NT2/D1 (cell line): Measurements from ENCODE around the gene RPEL1.
"Not testable (repeated sequence)": the region's sequence is repeated elsewhere in the genome, so short reads cannot be mapped to it uniquely, and the experiment has no call there.

Source experiments
- DNase-seq: peaks from one replicate; pipeline ENCODE4 v3.0.0-alpha.2; 2011; ENCODE audit warnings: low read depth, low spot score
- H3K27me3 ChIP-seq: 2 replicates; pipeline ENCODE4 v1.6.0; 2011; ENCODE audit warnings: mild to moderate bottlenecking; ENCODE audit not compliant: insufficient read length, insufficient read depth
- H3K36me3 ChIP-seq: 2 replicates; pipeline ENCODE4 v1.6.1; 2011; ENCODE audit warnings: mild to moderate bottlenecking, low read length, mixed read lengths; ENCODE audit not compliant: insufficient read depth, insufficient read length
- H3K4me1 ChIP-seq: 2 replicates; pipeline ENCODE4 v1.5.1; 2011; ENCODE audit not compliant: insufficient read depth, insufficient read length
- H3K4me3 ChIP-seq: 2 replicates; pipeline ENCODE4 v1.5.1; 2011; ENCODE audit warnings: low read depth; ENCODE audit not compliant: insufficient read length
- H3K9ac ChIP-seq: 2 replicates; pipeline ENCODE4 v1.6.0; 2011; ENCODE audit warnings: low read depth; ENCODE audit not compliant: insufficient read length
- H3K9me3 ChIP-seq: 2 replicates; pipeline ENCODE4 v1.5.1; 2011; ENCODE audit warnings: mild to moderate bottlenecking, low read length; ENCODE audit not compliant: insufficient read depth
- SUZ12 ChIP-seq: IDR thresholded peaks from 2 replicates; pipeline ENCODE4 v1.6.1; 2011; ENCODE audit not compliant: insufficient read length, insufficient read depth; ENCODE audit errors: extremely low read depth
- YY1 ChIP-seq: IDR thresholded peaks from 2 replicates; pipeline ENCODE4 v1.6.1; 2011; ENCODE audit not compliant: insufficient read length, insufficient read depth
- ZNF274 ChIP-seq: IDR thresholded peaks from 2 replicates; pipeline ENCODE4 v1.6.1; 2011; ENCODE audit warnings: mild to moderate bottlenecking, low read depth, low read length

RPEL1 gene

DNA sequence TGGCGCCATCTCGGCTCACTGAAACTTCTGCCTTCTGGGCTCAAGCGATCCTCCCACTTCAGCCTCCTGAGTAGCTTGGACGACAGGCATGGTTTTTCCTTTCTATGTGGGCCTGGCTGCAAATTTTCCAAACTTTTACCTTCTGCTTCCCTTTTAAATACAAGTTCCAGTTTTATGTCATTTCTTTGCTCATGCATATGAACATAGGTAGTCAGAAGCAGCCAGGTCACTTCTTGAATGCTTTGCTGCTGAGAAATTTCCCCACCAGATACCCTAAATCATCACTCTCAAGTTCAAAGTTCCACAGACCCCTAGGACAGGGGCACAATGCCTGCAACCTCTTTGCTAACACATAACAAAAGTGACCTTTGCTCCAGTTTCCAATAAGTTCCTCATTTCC is 21.6 kb upstream of the RPEL1 start:
- H3K9ac ChIP-seq: no peak overlapping the region
- H3K4me3 ChIP-seq: no peak overlapping the region
- TF ChIP-seq YY1 (no peak), SUZ12 (no peak), ZNF274 (no peak)
- DNase-seq: no peak
- peaks cover 28% of the 10 kb centered on the region for H3K9me3 ChIP-seq
- no peaks in the 10 kb centered on the region for H3K27me3 ChIP-seq
- H3K36me3 ChIP-seq: no peaks in the 10 kb centered on the region
- H3K4me1 ChIP-seq: no peaks in the 10 kb centered on the region

- H3K9me3 ChIP-seq: peaks cover 28% of the 10 kb centered on the region
- not testable (repeated sequence) for H3K36me3 ChIP-seq, H3K27me3 ChIP-seq, H3K9ac ChIP-seq, H3K4me3 ChIP-seq, H3K4me1 ChIP-seq, DNase-seq
Observed at GRCh38 chr10:103224721-103225120, 21.0 kb upstream of the RPEL1 start.

GRCh38 chr10:103225939-103226338 is 19.7 kb upstream of the RPEL1 start:
- no peaks in the 10 kb centered on the region for H3K27me3 ChIP-seq
- no peaks in the 10 kb centered on the region for H3K4me1 ChIP-seq
- peaks cover 26% of the 10 kb centered on the region for H3K9me3 ChIP-seq
- no peak for TF ChIP-seq ZNF274
- no peak for TF ChIP-seq YY1
- TF ChIP-seq SUZ12: no peak
- H3K36me3 ChIP-seq: no peaks in the 10 kb centered on the region
- no peak overlapping the region for H3K9ac ChIP-seq
- no peak overlapping the region for H3K4me3 ChIP-seq
- DNase-seq: no peak

DNA sequence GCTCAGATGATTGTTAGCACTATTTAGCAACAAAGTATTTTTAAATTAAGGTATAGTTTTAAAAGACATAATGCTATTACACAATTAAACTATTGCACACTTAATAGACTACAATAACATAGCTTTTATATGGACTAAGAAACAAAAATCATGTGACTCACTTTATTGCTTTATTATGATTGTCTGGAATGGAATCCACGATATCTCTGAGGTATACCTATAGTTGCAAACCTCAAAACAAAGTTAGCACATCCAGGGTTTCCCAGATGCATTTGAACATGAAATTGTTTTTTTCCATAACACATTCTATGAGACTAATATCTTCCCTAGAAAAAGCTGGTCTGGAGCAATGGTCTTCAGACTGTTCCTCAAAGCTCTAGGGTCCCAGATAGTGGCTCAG is 18.3 kb upstream of the RPEL1 start:
- H3K4me3 ChIP-seq: no peak overlapping the region
- H3K27me3 ChIP-seq: no peaks in the 10 kb centered on the region
- no peak overlapping the region for H3K9ac ChIP-seq
- no peak for DNase-seq
- no peaks in the 10 kb centered on the region for H3K4me1 ChIP-seq
- H3K36me3 ChIP-seq: no peaks in the 10 kb centered on the region
- no peak for TF ChIP-seq ZNF274
- TF ChIP-seq YY1: no peak
- no peak for TF ChIP-seq SUZ12
- H3K9me3 ChIP-seq: peaks cover 20% of the 10 kb centered on the region

GRCh38 chr10:103231047-103231551 is 14.6 kb upstream of the RPEL1 start:
- DNase-seq: peak; percentile 83
- Histone ChIP-seq H3K9me3 (no peaks in the 10 kb centered on the region), H3K27me3 (no peaks in the 10 kb centered on the region), H3K9ac (no peak overlapping the region), H3K4me3 (no peak overlapping the region), H3K36me3 (no peaks in the 10 kb centered on the region), H3K4me1 (no peaks in the 10 kb centered on the region)
- TF ChIP-seq YY1 (no peak), SUZ12 (no peak), ZNF274 (no peak)

DNA sequence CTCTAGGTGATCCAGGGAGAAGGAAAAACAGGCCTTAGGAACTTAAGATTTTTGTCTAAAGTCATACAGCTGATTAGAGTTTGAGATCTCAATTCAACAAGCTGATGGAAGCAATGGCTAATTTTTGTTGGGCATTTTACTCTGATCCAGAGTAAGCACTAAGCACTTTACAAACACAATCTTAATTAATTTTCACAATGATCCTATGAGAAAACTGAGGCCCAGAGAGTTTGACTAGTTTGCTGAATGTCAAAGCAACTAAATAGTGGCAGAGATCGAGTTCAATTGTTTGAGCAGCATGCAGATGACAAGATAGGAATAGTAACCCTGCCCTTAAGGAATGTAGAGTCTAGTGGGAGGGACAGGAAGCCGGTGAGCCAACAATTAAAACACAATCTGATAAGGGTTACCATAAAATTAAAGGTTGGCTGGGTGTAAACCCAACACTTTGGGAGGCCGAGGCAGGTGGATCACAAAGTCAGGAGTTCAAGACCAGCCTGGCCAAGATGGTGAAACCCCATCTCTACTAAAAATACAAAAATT is 13.5 kb upstream of the RPEL1 start:
- Histone ChIP-seq H3K9me3 (no peaks in the 10 kb centered on the region), H3K4me3 (no peak overlapping the region), H3K4me1 (no peaks in the 10 kb centered on the region), H3K36me3 (no peaks in the 10 kb centered on the region), H3K9ac (no peak overlapping the region), H3K27me3 (no peaks in the 10 kb centered on the region)
- TF ChIP-seq SUZ12: no peak
- no peak for TF ChIP-seq YY1
- no peak for TF ChIP-seq ZNF274
- DNase-seq: no peak

GRCh38 chr10:103232772-103233488 is 12.8 kb upstream of the RPEL1 start:
- TF ChIP-seq YY1: no peak
- TF ChIP-seq SUZ12: no peak
- TF ChIP-seq ZNF274: no peak
- H3K27me3 ChIP-seq: no peaks in the 10 kb centered on the region
- H3K4me1 ChIP-seq: no peaks in the 10 kb centered on the region
- H3K4me3 ChIP-seq: no peak overlapping the region
- no peak for DNase-seq
- no peaks in the 10 kb centered on the region for H3K9me3 ChIP-seq
- no peak overlapping the region for H3K9ac ChIP-seq
- H3K36me3 ChIP-seq: no peaks in the 10 kb centered on the region
